ENCODE measurements around the gene IGDCC3. TPM values are rescaled to one million over a fixed set of nuclear protein-coding genes. Genes with fewer than 3 reads are reported as not detected.

The IGDCC3 gene
- total and polyA plus RNA-seq, 2 donors (not counting 3 experiments of a cell fraction or from before 2014, with no cell fraction given), result 0.03 TPM; not detected in 1

DNA sequence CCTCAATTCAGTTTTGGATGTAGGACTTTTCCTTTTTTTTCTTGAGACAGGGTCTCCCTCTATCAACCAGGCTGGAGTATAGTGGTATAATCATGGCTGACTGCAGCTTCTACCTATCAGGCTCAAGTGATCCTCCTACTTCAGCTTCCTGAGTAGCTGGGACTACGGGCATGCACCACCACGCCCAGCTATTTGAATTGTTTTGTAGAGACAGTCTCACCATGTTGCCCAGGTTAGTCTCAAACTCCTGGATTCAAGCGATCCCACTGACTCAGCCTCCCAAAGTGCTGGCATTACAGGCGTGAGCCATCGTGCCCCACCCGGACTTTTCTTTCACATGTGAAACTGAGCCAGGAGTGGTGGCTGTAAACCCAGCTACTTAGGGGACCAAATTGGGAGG lies 69.8 kb downstream of the IGDCC3 start:
- Histone ChIP-seq H3K4me1 (ENCODE audit: control insufficient read depth, extremely low read depth, insufficient read depth, low read length) (peaks cover 9% of the 10 kb centered on the region), H3K79me2 (ENCODE audit: control insufficient read depth, insufficient read depth, low read length) (no peaks in the 10 kb centered on the region), H3K4me2 (ENCODE audit: insufficient read depth, low read length) (no peak overlapping the region), H3K27me3 (ENCODE audit: control insufficient read depth in 2 of 2, insufficient read depth in 2 of 2, low read length in 2 of 2) (peaks cover 7 to 9% of the 10 kb centered on the region in 2 experiments), H3K9me3 (replicated peaks; ENCODE audit: control insufficient read depth, insufficient read depth, low read length) (no peaks in the 10 kb centered on the region), H2AFZ (ENCODE audit: low read depth, low read length) (no peak overlapping the region), H3K36me3 (ENCODE audit: control insufficient read depth in 2 of 2, extremely low read depth in 1 of 2, insufficient read depth in 2 of 2, low read length in 2 of 2) (no peaks in the 10 kb centered on the region), H3K9me1 (replicated peaks; ENCODE audit: control insufficient read depth, extremely low read depth, insufficient read depth, low read length) (no peaks in the 10 kb centered on the region), H3K9ac (replicated peaks; ENCODE audit: extremely low read depth, insufficient read depth, low read length) (no peak overlapping the region), H3K4me3 (replicated peaks in 1 of 3; ENCODE audit: insufficient read depth in 1 of 3, low read depth in 1 of 3, low read length in 3 of 3) (no peak overlapping the region), H3K27ac (ENCODE audit: insufficient read depth, low read depth, low read length) (no peak overlapping the region), H4K20me1 (replicated peaks; ENCODE audit: control insufficient read depth, extremely low read depth, insufficient read depth, low read length) (no peaks in the 10 kb centered on the region)
- DNase-seq (ENCODE audit: low read depth, low spot score) (no peak), FAIRE-seq (no peak)
- CTCF ChIA-PET, result interaction anchor here (1.3 to 1.6 kb wide), 2 partner anchors 10 to 77 kb away, joined by 3 to 6 read pairs; no protein-coding TSS in a partner anchor
- POLR2A ChIA-PET, result interaction anchor here (1.5 kb wide), 1 partner anchor 22 kb away, joined by 4 read pairs; the partner anchor contains the start of gene PARP16
- no peak for TF ChIP-seq POLR2AphosphoS5 (IDR thresholded peaks at IDR 0.05; ENCODE audit: insufficient read depth, low read depth, low read length)
- TF ChIP-seq POLR2A (IDR thresholded peaks at IDR 0.05; ENCODE audit: low read depth, low read length), result no peak
- TF ChIP-seq GATA2 (IDR thresholded peaks at IDR 0.05; ENCODE audit: insufficient read depth, insufficient read length, low read depth, low read length), result no peak
- no peak for TF ChIP-seq MAX (IDR thresholded peaks at IDR 0.05; ENCODE audit: insufficient read depth, insufficient read length)
- TF ChIP-seq FOS (IDR thresholded peaks at IDR 0.05; ENCODE audit: borderline replicate concordance, insufficient read depth, low read length), result no peak
- TF ChIP-seq, protein P1, sequence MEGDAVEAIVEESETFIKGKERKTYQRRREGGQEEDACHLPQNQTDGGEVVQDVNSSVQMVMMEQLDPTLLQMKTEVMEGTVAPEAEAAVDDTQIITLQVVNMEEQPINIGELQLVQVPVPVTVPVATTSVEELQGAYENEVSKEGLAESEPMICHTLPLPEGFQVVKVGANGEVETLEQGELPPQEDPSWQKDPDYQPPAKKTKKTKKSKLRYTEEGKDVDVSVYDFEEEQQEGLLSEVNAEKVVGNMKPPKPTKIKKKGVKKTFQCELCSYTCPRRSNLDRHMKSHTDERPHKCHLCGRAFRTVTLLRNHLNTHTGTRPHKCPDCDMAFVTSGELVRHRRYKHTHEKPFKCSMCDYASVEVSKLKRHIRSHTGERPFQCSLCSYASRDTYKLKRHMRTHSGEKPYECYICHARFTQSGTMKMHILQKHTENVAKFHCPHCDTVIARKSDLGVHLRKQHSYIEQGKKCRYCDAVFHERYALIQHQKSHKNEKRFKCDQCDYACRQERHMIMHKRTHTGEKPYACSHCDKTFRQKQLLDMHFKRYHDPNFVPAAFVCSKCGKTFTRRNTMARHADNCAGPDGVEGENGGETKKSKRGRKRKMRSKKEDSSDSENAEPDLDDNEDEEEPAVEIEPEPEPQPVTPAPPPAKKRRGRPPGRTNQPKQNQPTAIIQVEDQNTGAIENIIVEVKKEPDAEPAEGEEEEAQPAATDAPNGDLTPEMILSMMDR (IDR thresholded peaks at IDR 0.05; ENCODE audit: extremely low read depth in 1 of 2, insufficient read depth in 1 of 2, low read depth in 1 of 2, low read length in 2 of 2), result no peak
- no peak for TF ChIP-seq JUN (IDR thresholded peaks at IDR 0.05; ENCODE audit: borderline replicate concordance, insufficient read depth, insufficient read length, low read depth)
- no peak for TF ChIP-seq EZH2 (IDR thresholded peaks at IDR 0.05; ENCODE audit: borderline replicate concordance, low read depth, low read length, severe bottlenecking)
- TF ChIP-seq MYC (IDR thresholded peaks at IDR 0.05; ENCODE audit: low read depth, low read length), result no peak
- intact Hi-C loops (cut with micrococcal nuclease), result no loop called here
- no TSS peak for BruUV-seq (replicated peaks)
- dilution Hi-C loops (cut with MboI; ENCODE audit: extremely low pct_ligation_motif_present, low sequenced_read_pairs), result no loop called here
